Subcutaneous adipose tissue (tissue), 4 donors: ENCODE data around the gene KAT2B. TPM values are rescaled to one million over a fixed set of nuclear protein-coding genes. Genes with fewer than 3 reads are reported as not detected.

Experiments used
- total RNA-seq, 4 donors: library from RNA; depleted of rRNA; stranded (reverse); fragments of >200 nt; gene quantifications; one replicate each; pipeline ENCODE4 v1.1.0, GENCODE V29; 2016
- TF ChIP-seq, protein P1 (sequence below): fragments of 450-650 bp; IDR thresholded peaks from one replicate; pipeline ENCODE4 v1.5.1; 2016; ENCODE audit warnings: low read depth, mild to moderate bottlenecking, control low read depth, antibody characterized with exemption, moderate library complexity

The KAT2B gene
- total RNA-seq, 4 donors from 2014 or later, result 37.6 to 44.0 (median 42.6) TPM

DNA sequence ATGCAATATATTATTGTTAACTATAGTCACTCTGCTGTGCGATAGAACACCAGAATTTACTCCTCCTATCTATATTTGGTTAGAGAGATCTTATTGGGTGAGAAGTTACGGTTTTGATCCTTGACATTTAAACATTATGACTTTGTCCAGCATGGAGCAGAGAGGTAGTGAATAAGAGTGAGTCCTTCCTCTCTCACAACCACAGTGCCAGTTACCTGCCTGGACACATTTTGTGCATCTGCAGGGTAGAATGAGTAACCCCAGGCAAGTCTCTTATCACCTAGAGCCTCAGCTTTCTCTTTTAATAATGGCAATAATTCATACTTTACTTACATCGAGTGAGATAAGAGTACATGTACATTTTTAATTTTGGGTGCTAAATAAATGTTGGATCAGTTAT lies 24.1 kb downstream of the KAT2B start:
- TF ChIP-seq, protein P1, sequence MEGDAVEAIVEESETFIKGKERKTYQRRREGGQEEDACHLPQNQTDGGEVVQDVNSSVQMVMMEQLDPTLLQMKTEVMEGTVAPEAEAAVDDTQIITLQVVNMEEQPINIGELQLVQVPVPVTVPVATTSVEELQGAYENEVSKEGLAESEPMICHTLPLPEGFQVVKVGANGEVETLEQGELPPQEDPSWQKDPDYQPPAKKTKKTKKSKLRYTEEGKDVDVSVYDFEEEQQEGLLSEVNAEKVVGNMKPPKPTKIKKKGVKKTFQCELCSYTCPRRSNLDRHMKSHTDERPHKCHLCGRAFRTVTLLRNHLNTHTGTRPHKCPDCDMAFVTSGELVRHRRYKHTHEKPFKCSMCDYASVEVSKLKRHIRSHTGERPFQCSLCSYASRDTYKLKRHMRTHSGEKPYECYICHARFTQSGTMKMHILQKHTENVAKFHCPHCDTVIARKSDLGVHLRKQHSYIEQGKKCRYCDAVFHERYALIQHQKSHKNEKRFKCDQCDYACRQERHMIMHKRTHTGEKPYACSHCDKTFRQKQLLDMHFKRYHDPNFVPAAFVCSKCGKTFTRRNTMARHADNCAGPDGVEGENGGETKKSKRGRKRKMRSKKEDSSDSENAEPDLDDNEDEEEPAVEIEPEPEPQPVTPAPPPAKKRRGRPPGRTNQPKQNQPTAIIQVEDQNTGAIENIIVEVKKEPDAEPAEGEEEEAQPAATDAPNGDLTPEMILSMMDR, result no peak

- TF ChIP-seq, protein P1, result no peak
These were observed 24.7 kb downstream of the KAT2B start for GRCh38 chr3:20064796-20065564.

DNA sequence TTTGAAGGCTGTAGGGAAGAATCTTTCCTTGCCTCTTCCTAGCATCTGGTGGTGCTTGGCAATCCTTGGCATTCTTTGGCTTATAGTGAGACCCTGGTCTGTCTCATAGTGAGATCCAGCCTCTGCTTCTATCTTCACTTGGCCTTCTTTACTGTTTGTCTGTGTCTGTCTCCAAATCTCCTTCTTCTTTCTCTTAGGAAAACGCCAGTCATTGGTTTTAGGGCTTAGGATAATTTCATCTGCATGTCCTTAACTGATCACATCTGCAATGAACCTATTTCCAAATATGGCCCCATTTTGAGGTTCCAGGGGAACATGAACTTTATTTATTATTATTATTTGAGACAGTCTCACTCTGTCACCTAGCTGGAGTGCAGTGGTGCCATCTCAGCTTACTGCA lies 25.8 kb downstream of the KAT2B start:
- TF ChIP-seq, protein P1, result no peak

GRCh38 chr3:20066850-20067617 lies 26.8 kb downstream of the KAT2B start:
- TF ChIP-seq, protein P1, result no peak

GRCh38 chr3:20068512-20069177 lies 28.4 kb downstream of the KAT2B start:
- TF ChIP-seq, protein P1, result no peak

DNA sequence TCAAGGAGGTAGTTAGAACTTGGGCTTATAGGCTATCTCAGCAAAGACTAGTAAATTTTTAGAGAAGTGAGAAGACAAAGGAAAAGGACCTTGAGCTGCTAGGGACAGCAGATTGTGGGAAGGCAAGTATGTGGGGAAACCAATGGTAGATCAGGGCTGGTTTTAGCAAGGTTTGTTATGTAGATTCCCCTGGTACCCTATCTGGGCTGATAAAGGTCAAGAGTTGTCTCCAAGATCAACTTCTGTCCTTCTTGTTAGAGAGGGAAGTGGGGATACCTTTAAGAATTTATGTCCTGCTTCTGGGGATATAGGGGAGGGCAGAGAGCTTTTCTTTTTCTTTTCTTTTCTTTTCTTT lies 28.9 kb downstream of the KAT2B start:
- TF ChIP-seq, protein P1, result no peak

DNA sequence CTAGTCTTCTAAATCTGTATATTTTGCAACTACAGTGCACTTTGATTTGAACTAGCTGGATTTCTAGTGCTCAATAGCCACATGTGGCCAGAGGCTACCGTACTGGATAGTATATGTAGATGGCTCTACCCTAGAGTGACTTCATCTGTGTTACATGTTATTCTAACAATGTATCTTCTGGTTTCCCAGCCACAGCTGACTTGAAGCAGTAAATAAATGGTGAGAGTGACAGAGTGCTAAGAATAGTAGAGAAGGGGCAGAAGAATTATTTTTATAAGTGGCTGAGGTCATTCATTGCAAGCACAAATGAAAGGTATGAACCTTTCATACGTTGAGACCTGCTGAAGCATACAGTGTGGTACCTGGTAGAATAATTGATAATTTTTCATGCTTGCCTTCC lies 30.9 kb downstream of the KAT2B start:
- TF ChIP-seq, protein P1, result no peak
